GM19193 (cell line): ENCODE results near the gene MICU1.

ENCODE experiments used
- POLR2A ChIP-seq: IDR thresholded peaks from 4 replicates; pipeline ENCODE4 v1.6.1; 2011; ENCODE audit not compliant: insufficient read depth, insufficient read length; ENCODE audit errors: extremely low read depth

MICU1 gene

DNA sequence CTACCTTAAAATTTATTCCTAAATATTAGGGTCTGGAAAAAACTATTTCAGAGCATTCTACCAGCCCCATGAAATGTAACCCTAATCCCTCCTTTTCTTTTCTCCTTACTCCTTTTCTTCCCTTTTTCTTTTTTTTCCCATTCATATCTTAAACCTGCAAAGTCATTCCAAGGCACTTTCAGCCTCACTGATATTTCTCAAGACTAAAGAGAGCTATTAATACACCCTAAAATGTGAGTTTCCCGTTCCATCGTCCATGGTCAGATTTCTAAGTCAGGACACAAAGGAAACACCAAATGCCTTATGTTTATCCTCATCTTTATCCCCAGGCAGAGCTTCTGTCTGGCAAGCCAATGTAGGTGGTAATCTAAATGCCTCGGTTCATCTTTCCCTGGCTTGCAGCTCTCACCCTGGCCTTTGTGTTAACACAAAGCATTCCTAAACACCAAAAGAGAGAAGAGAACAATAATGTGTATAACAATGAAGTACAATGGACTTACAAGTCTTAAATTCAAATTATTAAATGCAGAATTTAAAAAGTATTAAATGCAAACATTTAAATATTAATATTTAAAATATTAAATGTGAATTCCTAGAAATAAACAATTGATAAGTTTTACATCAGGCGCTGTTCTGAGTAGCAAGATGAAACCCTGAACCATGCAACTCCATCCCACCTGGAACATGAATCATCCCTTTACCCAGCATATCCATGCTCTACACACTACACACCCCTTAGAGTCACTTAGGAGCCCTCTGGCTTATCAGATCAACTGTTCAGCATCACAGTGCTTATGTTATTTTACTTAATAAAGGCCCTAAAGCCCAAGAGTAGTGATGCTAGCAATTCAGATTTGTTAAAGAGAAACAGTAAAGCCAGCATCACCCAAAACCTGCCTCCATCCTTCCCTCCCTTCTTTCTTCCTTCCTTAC, 26.8 kb downstream of the MICU1 start:
- TF ChIP-seq POLR2A, result no peak

DNA sequence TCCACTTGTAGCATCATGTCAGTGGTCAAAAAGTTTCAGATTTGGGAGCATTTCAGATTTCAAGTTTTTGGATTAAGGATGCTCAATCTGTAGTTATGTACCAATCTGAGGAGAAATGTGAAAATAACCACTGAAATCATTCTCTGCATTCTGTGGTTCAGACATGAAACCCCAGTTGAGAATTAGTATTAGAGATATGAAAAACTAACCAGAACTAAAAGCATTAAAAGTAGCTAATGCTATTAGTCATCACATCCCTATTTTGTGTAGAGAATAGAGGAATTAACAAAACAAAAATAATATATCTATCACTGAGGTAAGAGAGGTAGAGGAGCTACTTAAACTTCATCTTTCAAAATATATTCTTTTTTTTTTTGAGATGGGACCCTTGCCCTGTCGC, 28.0 kb downstream of the MICU1 start:
- no peak for TF ChIP-seq POLR2A

DNA sequence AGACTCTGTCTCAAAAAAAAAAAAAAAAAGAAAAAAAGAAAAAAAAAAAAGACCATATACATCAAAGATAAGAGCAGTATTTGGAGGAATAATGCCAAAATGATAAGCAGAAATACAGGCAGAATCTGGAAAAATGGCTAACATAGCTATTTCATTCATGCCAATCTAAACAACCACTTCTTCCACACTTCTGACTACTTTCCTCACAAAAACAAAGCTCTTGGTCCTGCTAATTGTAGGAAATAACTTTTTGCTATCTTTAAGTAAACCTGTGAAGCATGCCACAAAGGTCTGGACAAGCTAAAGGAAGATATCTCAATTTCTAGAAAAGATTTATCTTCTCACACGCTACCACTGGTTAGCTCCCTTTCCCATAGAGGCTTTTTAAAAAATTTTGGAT, 30.4 kb downstream of the MICU1 start:
- TF ChIP-seq POLR2A, result no peak

DNA sequence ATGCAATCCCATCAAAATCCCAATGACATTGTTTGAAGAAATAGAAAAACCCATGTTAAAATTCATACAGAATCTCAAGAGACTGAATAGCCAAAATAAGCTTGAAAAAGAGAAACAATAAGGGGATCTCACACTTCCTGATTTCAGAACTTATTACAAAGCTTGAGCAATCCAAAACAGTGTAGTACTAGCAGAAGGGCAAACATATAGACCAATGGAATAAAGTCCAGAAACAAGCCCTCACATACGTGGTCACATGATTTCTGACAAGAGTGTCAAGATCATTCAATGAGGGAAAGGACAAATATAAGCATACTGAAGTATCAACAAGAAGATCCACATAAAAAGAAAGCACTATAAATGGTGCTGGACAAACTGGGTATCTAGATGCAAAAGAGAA, 31.9 kb downstream of the MICU1 start:
- TF ChIP-seq POLR2A, result no peak

DNA sequence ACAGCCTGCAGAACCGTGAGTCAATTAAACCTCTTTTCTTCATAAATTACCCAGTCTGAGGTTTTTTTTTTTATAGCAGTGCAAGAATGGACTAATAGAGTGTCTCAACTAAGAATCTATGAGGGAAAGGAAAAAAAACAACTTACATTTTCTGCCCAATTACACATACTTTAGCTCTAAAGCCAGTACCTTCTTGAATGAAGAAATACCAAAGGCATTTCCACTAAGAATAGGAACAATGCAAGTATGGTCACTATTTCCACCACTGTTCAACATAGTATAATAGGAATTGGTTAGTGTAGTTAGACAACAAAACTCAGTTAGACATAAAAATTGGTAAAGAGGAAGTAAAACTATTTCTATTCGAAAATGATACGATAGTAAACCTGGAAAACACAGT, 37.6 kb downstream of the MICU1 start:
- no peak for TF ChIP-seq POLR2A

DNA sequence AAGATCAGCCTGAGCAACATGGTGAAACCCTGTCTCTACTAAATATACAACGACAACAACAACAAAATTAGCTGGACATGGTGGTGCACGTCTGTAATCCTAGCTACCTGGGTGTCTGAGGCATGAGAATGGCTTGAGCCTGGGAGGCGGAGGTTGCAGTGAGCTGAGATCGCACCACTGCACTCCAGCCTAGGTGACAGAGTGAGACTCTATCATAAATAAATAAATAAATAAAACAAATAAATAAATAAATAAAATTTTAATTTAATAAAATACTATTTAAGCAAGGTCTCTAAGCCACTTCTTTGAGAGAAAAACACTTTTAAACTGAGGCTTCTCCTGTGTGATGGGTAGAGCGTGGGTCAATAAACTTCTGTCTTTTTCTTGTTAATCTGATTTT, 38.3 kb downstream of the MICU1 start:
- TF ChIP-seq POLR2A, result no peak

DNA sequence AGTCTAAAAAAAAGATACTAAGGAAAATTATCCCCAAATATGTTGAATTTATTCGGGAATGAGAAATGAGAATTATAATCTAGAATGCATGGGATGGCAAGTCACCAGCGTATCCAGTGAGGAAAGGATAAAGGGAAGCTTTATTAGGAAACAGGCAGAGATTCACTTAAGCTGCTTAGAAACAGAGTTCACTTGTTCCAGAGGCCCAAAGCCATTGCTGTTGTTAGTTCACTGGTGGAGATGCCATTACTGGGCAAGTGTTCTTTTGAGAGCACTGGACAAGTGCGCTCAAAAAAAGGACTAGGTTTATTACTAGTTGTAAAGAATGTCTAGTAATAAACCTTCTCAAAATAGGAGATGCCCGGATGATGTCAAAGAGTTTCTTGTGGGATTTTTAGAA, 51.2 kb downstream of the MICU1 start:
- TF ChIP-seq POLR2A, result no peak

DNA sequence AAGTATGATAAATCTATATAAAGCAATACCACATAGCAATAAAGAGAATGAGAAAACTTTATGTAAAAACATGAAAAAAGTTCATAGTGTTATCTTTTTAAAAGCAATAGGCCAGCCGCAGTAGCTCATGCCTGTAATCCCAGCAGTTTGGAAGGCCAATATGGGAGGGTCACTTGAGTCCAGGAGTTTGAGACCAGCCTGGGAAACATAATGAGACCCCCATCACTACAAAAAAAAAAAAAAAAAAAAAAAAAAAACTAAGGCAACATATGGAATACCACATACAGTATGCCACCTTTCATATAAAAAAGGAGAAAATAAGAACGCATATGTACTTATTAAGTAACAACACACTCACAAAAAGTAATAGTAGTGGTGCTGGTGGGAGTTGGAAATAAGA, 52.8 kb downstream of the MICU1 start:
- no peak for TF ChIP-seq POLR2A

DNA sequence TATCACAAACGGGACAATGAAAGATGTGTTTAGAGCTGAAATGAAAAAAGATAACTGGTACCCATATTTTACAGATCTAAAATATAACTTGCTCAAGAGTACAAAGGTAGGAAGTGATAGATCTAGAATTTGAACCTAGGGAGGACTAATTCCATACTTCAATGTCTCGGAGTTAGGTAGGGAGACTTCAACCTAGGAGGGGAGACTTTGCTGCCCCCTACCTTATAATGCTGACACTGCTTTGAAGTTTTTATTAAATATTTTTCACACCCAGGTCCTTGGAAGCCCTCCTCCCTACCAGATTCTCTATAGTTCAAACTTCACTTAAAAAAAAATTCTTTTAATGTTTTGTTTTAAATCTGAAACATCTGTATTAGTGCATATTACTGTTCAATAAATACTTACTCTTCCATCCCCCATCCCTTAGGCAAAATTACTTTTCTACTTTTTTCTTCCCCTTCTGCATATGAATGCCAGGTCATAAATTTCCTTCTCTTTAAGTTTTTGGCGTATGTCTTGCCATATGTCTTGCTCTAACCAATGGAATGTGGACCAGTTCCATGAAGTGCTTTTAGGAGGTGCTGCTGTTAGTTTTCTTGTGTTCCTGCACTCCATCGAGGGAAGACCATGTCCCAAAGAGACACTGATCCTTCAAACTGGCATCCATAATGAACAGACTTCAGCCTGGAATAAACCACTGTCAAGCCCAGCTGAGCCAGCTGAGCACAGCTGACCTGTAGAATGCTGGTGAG, 57.8 kb downstream of the MICU1 start:
- TF ChIP-seq POLR2A, result no peak

DNA sequence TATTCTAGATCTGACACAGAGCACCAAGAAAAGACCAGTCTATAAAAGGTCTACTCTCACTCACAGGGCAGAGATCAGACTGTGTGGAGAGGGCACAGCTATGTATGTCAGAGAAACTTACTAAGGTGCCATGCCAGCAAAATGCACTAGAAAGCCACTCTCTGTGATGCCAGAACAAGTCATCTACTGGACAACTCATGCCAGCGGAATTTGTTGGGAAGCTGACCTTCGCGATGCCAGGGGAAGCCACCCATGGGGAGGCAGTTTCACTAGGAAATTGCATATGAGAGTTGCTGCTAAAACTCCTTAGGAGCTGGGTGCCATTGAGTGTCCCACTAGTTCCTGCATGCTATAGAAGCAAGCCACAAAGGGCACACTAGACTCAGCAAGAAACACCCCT, 58.5 kb downstream of the MICU1 start:
- TF ChIP-seq POLR2A, result no peak

DNA sequence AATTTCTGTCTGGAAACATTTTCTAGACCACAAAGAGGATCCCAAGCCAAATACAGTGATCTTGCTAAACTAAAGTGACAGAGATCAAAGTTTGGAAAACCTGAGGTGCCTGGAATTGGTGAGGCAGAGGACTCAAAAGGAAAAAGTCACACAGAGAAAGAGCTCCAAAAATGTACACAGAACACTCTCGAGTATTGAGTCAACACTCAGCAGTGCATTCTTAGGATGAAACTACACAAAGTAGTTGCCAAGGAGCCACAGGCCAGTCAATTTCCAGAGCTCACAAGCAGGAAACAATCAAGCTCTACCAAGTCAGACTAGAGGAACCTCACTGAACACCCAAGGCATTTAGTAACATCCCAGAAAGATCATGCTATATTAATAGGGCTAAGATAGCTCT, 61.3 kb downstream of the MICU1 start:
- no peak for TF ChIP-seq POLR2A

DNA sequence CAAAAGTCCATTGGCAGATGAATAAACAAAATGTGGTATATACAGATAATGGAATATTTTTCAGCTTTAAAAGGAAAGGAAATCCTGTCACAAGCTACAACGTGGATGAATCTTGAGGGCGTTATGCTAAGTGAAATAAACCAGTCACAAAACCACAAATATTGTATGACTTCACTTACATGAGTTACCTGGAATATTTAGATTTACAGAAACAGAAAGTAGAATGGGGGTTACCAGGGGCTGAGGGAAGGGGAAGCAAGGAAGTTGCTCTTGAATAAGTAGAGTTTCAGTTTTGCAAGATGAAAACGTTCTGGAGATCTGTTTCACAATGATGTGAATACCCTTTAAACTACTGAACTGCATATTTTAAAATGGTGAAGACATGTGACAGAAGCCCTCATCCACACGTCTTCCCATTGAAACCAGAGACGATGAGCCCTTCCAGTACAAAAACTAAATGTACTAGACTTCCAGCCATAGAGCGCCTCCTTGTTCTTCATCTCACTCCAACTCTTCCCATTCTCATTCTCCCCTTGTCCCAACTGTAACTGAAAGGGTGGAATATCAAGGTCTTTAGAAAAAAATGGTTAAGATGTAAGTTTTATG, 62.4 kb downstream of the MICU1 start:
- TF ChIP-seq POLR2A, result no peak

DNA sequence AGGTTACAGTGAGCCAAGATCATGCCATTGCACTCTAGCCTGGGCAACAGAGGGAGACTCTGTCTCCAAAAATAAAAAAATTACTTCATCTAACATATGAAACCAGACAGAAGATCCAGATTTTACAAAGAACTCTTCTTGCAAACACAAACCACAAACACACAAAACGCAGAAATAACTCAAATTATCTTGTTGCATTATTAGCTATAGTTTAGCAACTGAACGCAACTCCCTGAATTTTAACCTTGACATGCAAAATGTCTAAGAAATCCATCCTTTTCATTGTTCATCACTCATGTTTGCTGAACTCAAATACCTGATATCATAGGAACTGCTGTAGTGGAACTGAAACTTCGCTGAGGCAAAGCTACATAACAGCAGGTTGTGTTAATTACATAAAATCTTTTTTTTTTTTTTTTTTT, 64.1 kb downstream of the MICU1 start:
- TF ChIP-seq POLR2A, result no peak

DNA sequence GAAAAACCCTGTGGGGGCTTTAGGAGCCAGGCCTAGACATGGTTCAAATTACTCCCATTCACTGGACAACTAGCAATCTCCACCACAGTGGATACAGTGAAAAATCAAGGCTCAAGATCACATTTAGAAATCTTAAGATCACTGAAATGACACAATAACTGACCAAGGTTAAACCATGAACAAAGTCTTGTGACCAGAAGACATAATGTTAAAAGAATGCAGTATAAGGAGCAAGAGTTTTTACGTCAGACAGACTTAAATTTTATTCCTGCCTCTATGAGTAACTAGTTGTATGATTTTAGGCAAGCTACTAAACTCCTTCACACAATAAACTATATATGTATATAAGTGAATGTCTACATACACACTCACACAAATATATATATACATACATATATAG, 68.5 kb downstream of the MICU1 start:
- no peak for TF ChIP-seq POLR2A

DNA sequence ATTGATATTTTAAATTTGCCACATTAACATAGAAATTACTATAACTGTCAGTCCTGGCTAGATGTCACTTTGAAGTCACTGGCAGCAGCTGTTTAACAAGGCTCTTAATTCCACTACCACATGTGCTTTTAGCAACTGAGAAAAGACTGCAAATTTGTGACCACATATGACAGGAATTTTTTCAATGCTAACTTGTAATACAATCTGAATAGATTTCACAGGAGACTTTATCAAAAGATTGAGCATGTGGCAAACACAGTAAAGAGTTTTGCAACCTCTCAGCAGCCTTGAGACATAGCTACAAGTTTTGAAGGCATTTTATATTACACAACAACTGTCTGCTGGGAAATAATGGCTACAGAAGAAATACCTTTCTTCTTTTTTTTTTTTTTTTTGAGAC, 73.0 kb downstream of the MICU1 start:
- no peak for TF ChIP-seq POLR2A
